Common myeloid progenitor, CD34-positive (primary cell): Measurements from ENCODE around the gene XRCC4.

Experiments
- CTCF ChIA-PET: fragments of 350-600 bp; sonication (Branson Sonifier 250); formaldehyde crosslinking; loops from one replicate; lab custom pipeline; 2021; ENCODE audit warnings: antibody characterized with exemption; lab: Charles Lee
- POLR2A ChIA-PET: fragments of 350-600 bp; sonication (Branson Sonifier 250); formaldehyde crosslinking; loops from one replicate; lab custom pipeline; 2021; ENCODE audit warnings: antibody characterized with exemption; lab: Charles Lee
- DNase-seq, 3 donors: peaks; one replicate each; pipeline versions ENCODE4 v3.0.0 to v3.0.0-alpha.2; 2013
- H3K27ac ChIP-seq, 2 experiments: 1 replicate in 1 of 2; 2 replicates in 1 of 2; pipeline ENCODE4 v1.7.0; 2013; ENCODE audit warnings: inconsistent platforms in 2 of 2, low read length in 2 of 2, mild to moderate bottlenecking in 2 of 2, low read depth in 1 of 2, moderate library complexity in 1 of 2; ENCODE audit not compliant: severe bottlenecking in 2 of 2, insufficient read depth in 1 of 2, poor library complexity in 1 of 2
- H3K27me3 ChIP-seq, 5 experiments: replicated peaks in 2 of 5; 1 replicate in 3 of 5; 2 replicates in 2 of 5; pipeline versions ENCODE4 v1.6.1 to v1.7.0; 2013; ENCODE audit warnings: low read length in 4 of 5, mild to moderate bottlenecking in 2 of 5, moderate library complexity in 2 of 5, inconsistent platforms in 1 of 5; ENCODE audit not compliant: insufficient read depth in 5 of 5, control insufficient read depth in 4 of 5
- H3K36me3 ChIP-seq, 4 experiments: 1 replicate in 2 of 4; 2 replicates in 2 of 4; pipeline versions ENCODE4 v1.6.1 to v1.7.0; 2013; ENCODE audit warnings: low read length in 3 of 4, control low read depth in 1 of 4, mild to moderate bottlenecking in 1 of 4; ENCODE audit not compliant: control insufficient read depth in 4 of 4, insufficient read depth in 4 of 4
- H3K4me1 ChIP-seq, 4 experiments: 1 replicate in 3 of 4; 2 replicates in 1 of 4; pipeline versions ENCODE4 v1.6.1 to v1.7.1; 2013; ENCODE audit warnings: low read length in 3 of 4, mild to moderate bottlenecking in 3 of 4, control low read depth in 1 of 4, inconsistent platforms in 1 of 4, moderate library complexity in 1 of 4; ENCODE audit not compliant: control insufficient read depth in 4 of 4, insufficient read depth in 4 of 4; ENCODE audit errors: control extremely low read depth in 1 of 4
- H3K4me3 ChIP-seq, 7 experiments: 1 replicate in 4 of 7; 2 replicates in 3 of 7; pipeline versions ENCODE4 v1.5.1 to v1.7.0; 2013; ENCODE audit warnings: mild to moderate bottlenecking in 7 of 7, low read length in 6 of 7, moderate library complexity in 6 of 7, inconsistent platforms in 2 of 7, low read depth in 2 of 7, control low read depth in 1 of 7; ENCODE audit not compliant: insufficient read depth in 4 of 7, control insufficient read depth in 1 of 7; ENCODE audit errors: extremely low read depth in 1 of 7
- H3K9me3 ChIP-seq, 5 experiments: 1 replicate in 4 of 5; 2 replicates in 1 of 5; pipeline versions ENCODE4 v1.6.1 to v1.7.1; 2013; ENCODE audit warnings: low read length in 4 of 5, mild to moderate bottlenecking in 2 of 5, inconsistent platforms in 1 of 5, low read depth in 1 of 5, moderate library complexity in 1 of 5; ENCODE audit not compliant: control insufficient read depth in 4 of 5, insufficient read depth in 2 of 5; ENCODE audit errors: control extremely low read depth in 1 of 5
- WGBS: methylation state at CpG from one replicate; pipeline ENCODE4 v1.1.5; 2013; ENCODE audit not compliant: insufficient coverage; 5-methylcytosine and 5-hydroxymethylcytosine counted together

XRCC4 gene

GRCh38 chr5:83285661-83286398 lies 208.5 kb downstream of the XRCC4 start:
- Histone ChIP-seq H3K4me1 (no peaks in the 10 kb centered on the region), H3K4me3 (no peak overlapping the region), H3K27me3 (no peaks in the 10 kb centered on the region), H3K27ac (no peak overlapping the region), H3K36me3 (no peaks in the 10 kb centered on the region), H3K9me3 (peaks cover 0 to 7% (median 0%) of the 10 kb centered on the region in 5 experiments)
- ChIA-PET CTCF (interaction anchor here (1.0 kb wide), 1 partner anchor 12 kb away, joined by 3 read pairs; no protein-coding TSS in a partner anchor), POLR2A (no interaction called here)
- DNase-seq, result no peak
- 96% methylated on average over 7 of the region's 7 CpGs for WGBS

GRCh38 chr5:83294246-83294645 lies 216.9 kb downstream of the XRCC4 start:
- Histone ChIP-seq H3K27me3 (no peaks in the 10 kb centered on the region), H3K36me3 (no peaks in the 10 kb centered on the region), H3K4me1 (no peaks in the 10 kb centered on the region), H3K4me3 (no peak overlapping the region), H3K9me3 (peaks cover 0 to 3% (median 0%) of the 10 kb centered on the region in 5 experiments), H3K27ac (no peak overlapping the region)
- DNase-seq, result no peak
- ChIA-PET CTCF (interaction anchor here (1.3 kb wide), 1 partner anchor 13 kb away, joined by 5 read pairs; no protein-coding TSS in a partner anchor), POLR2A (no interaction called here)
- 100% methylated on average over 2 of the region's 2 CpGs for WGBS

GRCh38 chr5:83299353-83299752 lies 222.0 kb downstream of the XRCC4 start:
- ChIA-PET POLR2A (no interaction called here), CTCF (no interaction called here)
- DNase-seq, result no peak

GRCh38 chr5:83306572-83307241 lies 229.4 kb downstream of the XRCC4 start:
- WGBS, result 80% methylated on average over 1 of the region's 3 CpGs
- peak in 2 of 3 donors; percentile 73 to 76 for DNase-seq
- CTCF ChIA-PET, result no interaction called here
- no peak overlapping the region for H3K4me3 ChIP-seq
- POLR2A ChIA-PET, result no interaction called here
- H3K27me3 ChIP-seq, result no peaks in the 10 kb centered on the region
- H3K4me1 ChIP-seq, result peaks cover 0 to 6% (median 4%) of the 10 kb centered on the region in 4 experiments
- H3K27ac ChIP-seq, result peak overlapping the region in 1 of 2 experiments; percentile 28
- peaks cover 0 to 4% (median 0%) of the 10 kb centered on the region in 5 experiments for H3K9me3 ChIP-seq
- H3K36me3 ChIP-seq, result no peaks in the 10 kb centered on the region

More at GRCh38 chr5:83299353-83299752, 222.0 kb downstream of the XRCC4 start:
- Histone ChIP-seq H3K27me3 (no peaks in the 10 kb centered on the region), H3K4me3 (no peak overlapping the region), H3K9me3 (peaks cover 0 to 11% (median 3%) of the 10 kb centered on the region in 5 experiments), H3K36me3 (no peaks in the 10 kb centered on the region), H3K27ac (no peak overlapping the region), H3K4me1 (no peaks in the 10 kb centered on the region)
- no CpG with 5 or more reads among the region's 2 CpGs for WGBS

GRCh38 chr5:83312663-83313062 lies 235.3 kb downstream of the XRCC4 start:
- H3K4me3 ChIP-seq, result no peak overlapping the region
- H3K27ac ChIP-seq, result no peak overlapping the region
- H3K27me3 ChIP-seq, result no peaks in the 10 kb centered on the region
- POLR2A ChIA-PET, result no interaction called here
- 29% methylated on average over 1 of the region's 2 CpGs for WGBS
- CTCF ChIA-PET, result no interaction called here
- H3K4me1 ChIP-seq, result peaks cover 0 to 5% (median 1%) of the 10 kb centered on the region in 4 experiments
- H3K9me3 ChIP-seq, result peaks cover 0 to 15% (median 6%) of the 10 kb centered on the region in 5 experiments
- H3K36me3 ChIP-seq, result no peaks in the 10 kb centered on the region
- DNase-seq, result peak in 2 of 3 donors; percentile 72 to 73

- no peak for DNase-seq
- ChIA-PET CTCF (no interaction called here), POLR2A (interaction anchor here (0.5 kb wide), 1 partner anchor 11 kb away, joined by 3 read pairs; no protein-coding TSS in a partner anchor)
- H3K4me3 ChIP-seq, result no peak overlapping the region
- H3K27ac ChIP-seq, result no peak overlapping the region
- peaks cover 0 to 5% (median 1%) of the 10 kb centered on the region in 4 experiments for H3K4me1 ChIP-seq
- no peaks in the 10 kb centered on the region for H3K27me3 ChIP-seq
- H3K9me3 ChIP-seq, result peaks cover 0 to 15% (median 6%) of the 10 kb centered on the region in 5 experiments
- H3K36me3 ChIP-seq, result no peaks in the 10 kb centered on the region
- WGBS, result 100% methylated on average over 2 of the region's 2 CpGs
Measured at GRCh38 chr5:83313436-83313835, 236.1 kb downstream of the XRCC4 start.
